ENCODE results near the gene PLEK.

DNA sequence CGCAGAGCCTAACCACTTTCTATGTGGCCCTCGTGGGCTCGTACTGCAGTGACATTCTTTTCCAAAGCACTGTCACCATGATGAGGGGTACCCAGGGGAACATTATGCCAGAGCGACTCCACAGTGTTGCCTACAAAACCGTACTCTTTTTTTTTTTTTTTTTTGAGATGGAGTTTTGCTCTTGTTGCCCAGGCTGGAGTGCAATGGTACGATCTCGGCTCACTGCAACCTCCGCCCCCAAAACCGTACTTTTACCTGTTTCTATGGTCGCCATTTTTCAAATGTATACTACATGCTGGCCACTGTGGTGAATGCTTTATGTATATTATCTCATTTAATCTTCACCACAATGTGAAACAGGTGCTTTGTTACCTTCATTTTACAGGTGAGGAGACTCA is 4.3 kb downstream of the PLEK start:
- TF ChIP-seq, protein P1, sequence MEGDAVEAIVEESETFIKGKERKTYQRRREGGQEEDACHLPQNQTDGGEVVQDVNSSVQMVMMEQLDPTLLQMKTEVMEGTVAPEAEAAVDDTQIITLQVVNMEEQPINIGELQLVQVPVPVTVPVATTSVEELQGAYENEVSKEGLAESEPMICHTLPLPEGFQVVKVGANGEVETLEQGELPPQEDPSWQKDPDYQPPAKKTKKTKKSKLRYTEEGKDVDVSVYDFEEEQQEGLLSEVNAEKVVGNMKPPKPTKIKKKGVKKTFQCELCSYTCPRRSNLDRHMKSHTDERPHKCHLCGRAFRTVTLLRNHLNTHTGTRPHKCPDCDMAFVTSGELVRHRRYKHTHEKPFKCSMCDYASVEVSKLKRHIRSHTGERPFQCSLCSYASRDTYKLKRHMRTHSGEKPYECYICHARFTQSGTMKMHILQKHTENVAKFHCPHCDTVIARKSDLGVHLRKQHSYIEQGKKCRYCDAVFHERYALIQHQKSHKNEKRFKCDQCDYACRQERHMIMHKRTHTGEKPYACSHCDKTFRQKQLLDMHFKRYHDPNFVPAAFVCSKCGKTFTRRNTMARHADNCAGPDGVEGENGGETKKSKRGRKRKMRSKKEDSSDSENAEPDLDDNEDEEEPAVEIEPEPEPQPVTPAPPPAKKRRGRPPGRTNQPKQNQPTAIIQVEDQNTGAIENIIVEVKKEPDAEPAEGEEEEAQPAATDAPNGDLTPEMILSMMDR (IDR thresholded peaks at IDR 0.05; ENCODE audit: poor library complexity, severe bottlenecking), result no peak
- TF ChIP-seq TAF1 (IDR thresholded peaks at IDR 0.05; ENCODE audit: low read depth), result no peak
- no peak for TF ChIP-seq EZH2 (IDR thresholded peaks at IDR 0.05; ENCODE audit: borderline replicate concordance, insufficient read depth, low read length, poor library complexity, severe bottlenecking)
- TF ChIP-seq EP300 (conservative IDR thresholded peaks at IDR 0.05; ENCODE audit: poor library complexity, severe bottlenecking), result no peak
